CD4-positive, alpha-beta T cell (primary cell): Measurements from ENCODE around the gene CEP97. TPM values are rescaled to one million over a fixed set of nuclear protein-coding genes. Genes with fewer than 3 reads are reported as not detected.

ENCODE experiments used
- ATAC-seq: fragments of 200-7000 bp; cut with Tn5 transposase; one replicate; pipeline ENCODE4 v1.10.0; 2022; ENCODE audit warnings: mild to moderate bottlenecking; ENCODE audit not compliant: poor library complexity
- CTCF ChIA-PET: fragments of 350-600 bp; sonication (Branson Sonifier 250); formaldehyde crosslinking; loops from one replicate; lab custom pipeline; 2021; ENCODE audit warnings: antibody characterized with exemption, inconsistent platforms; lab: Charles Lee
- POLR2A ChIA-PET: fragments of 350-600 bp; sonication (Branson Sonifier 250); formaldehyde crosslinking; loops from one replicate; lab custom pipeline; 2021; ENCODE audit warnings: antibody characterized with exemption, inconsistent platforms; lab: Charles Lee
- DNase-seq, 14 experiments: peaks; one replicate each; pipeline ENCODE4 v3.0.0-alpha.2; 2013 to 2020; ENCODE audit warnings: mixed read lengths in 2 of 14
- H3K27ac ChIP-seq, 2 donors: one replicate each; pipeline versions ENCODE4 v1.5.1 to v1.7.0; 2013; ENCODE audit warnings: low read length in 2 of 2, low read depth in 1 of 2, mild to moderate bottlenecking in 1 of 2
- H3K27me3 ChIP-seq, 2 experiments: 1 replicate in 1 of 2; 2 replicates in 1 of 2; pipeline versions ENCODE4 v1.6.1 to v1.7.0; 2013; ENCODE audit warnings: low read length in 2 of 2, control low read depth in 1 of 2, mild to moderate bottlenecking in 1 of 2, moderate library complexity in 1 of 2; ENCODE audit not compliant: insufficient read depth in 2 of 2, control insufficient read depth in 1 of 2
- H3K36me3 ChIP-seq: one replicate; pipeline ENCODE4 v1.6.1; 2013; ENCODE audit warnings: low read length, control low read depth; ENCODE audit not compliant: insufficient read depth
- H3K4me1 ChIP-seq: one replicate; pipeline ENCODE4 v1.6.1; 2013; ENCODE audit warnings: low read length, control low read depth; ENCODE audit not compliant: insufficient read depth
- H3K4me3 ChIP-seq: one replicate; pipeline ENCODE4 v1.5.1; 2013; ENCODE audit warnings: mild to moderate bottlenecking, low read length, moderate library complexity
- H3K9me3 ChIP-seq, 2 experiments: 1 replicate in 1 of 2; 2 replicates in 1 of 2; pipeline versions ENCODE4 v1.6.1 to v1.7.0; 2013; ENCODE audit warnings: low read length in 2 of 2, mild to moderate bottlenecking in 2 of 2, control low read depth in 1 of 2, moderate library complexity in 1 of 2; ENCODE audit not compliant: control insufficient read depth in 1 of 2, insufficient read depth in 1 of 2
- H3K27ac Mint-ChIP-seq: one replicate; pipeline ENCODE4 v1.8.0; 2020; ENCODE audit warnings: mixed read lengths
- H3K27me3 Mint-ChIP-seq: one replicate; pipeline ENCODE4 v1.8.0; 2021; ENCODE audit warnings: mixed read lengths
- H3K36me3 Mint-ChIP-seq: one replicate; pipeline ENCODE4 v1.8.0; 2021; ENCODE audit warnings: low read depth, mixed read lengths
- H3K4me1 Mint-ChIP-seq: one replicate; pipeline ENCODE4 v1.8.0; 2021; ENCODE audit warnings: low read depth, mixed read lengths
- H3K4me3 Mint-ChIP-seq: one replicate; pipeline ENCODE4 v1.8.0; 2020; ENCODE audit warnings: mild to moderate bottlenecking, mixed read lengths
- H3K9me3 Mint-ChIP-seq: one replicate; pipeline ENCODE4 v1.8.0; 2020; ENCODE audit warnings: mixed read lengths
- CTCF ChIP-seq: fragments of 200-600 bp; IDR thresholded peaks from one replicate; pipeline ENCODE4 v1.8.0; 2022; ENCODE audit warnings: antibody characterized with exemption, mild to moderate bottlenecking
- intact Hi-C, 2 experiments: fragments of 100-400 bp; cut with DNase I in 1 of 2; cut with micrococcal nuclease in 1 of 2; formaldehyde crosslinking; loops; one replicate each; pipeline versions ENCODE4 v1.15.1 to v1.9.0; 2023 to 2025; cut with DNase I, micrococcal nuclease
- total RNA-seq, 174 experiments: library from RNA in 2 of 174; stranded (reverse) in 2 of 174; gene quantifications; one replicate each; pipeline ENCODE4 v1.2.3 and lab custom pipeline; 2021 to 2026

The CEP97 gene
- total RNA-seq, 2 experiments from 2014 or later: 6.3 to 6.6 TPM

- Mint-ChIP-seq H3K36me3 (peaks cover 54% of the 10 kb centered on the region), H3K27ac (peak overlapping the region; percentile 100), H3K9me3 (no peaks in the 10 kb centered on the region), H3K4me3 (peak overlapping the region; percentile 98), H3K27me3 (no peaks in the 10 kb centered on the region), H3K4me1 (peaks cover 78% of the 10 kb centered on the region)
- Histone ChIP-seq H3K36me3 (peaks cover 36% of the 10 kb centered on the region), H3K4me3 (no peak overlapping the region), H3K27ac (no peak overlapping the region), H3K4me1 (peaks cover 44% of the 10 kb centered on the region), H3K9me3 (no peaks in the 10 kb centered on the region), H3K27me3 (no peaks in the 10 kb centered on the region)
- DNase-seq (no peak), ATAC-seq (no peak)
- no peak for TF ChIP-seq CTCF
- CTCF ChIA-PET: interaction anchor here (1.8 kb wide), 1 partner anchor 22 kb away, joined by 6 read pairs; no protein-coding TSS in a partner anchor
- intact Hi-C loops: loop anchor here in 1 of 2 experiments (2.0 kb wide), 1 partner anchor 50 kb away; no protein-coding TSS in a partner anchor
- POLR2A ChIA-PET: interaction anchor here (1.1 kb wide), 1 partner anchor 207 kb away, joined by 4 read pairs; the partner anchor contains the start of gene PCNP
Measured at GRCh38 chr3:101781166-101781565, 56.8 kb downstream of the CEP97 start.

- no peak for TF ChIP-seq CTCF
- Histone ChIP-seq H3K9me3 (no peaks in the 10 kb centered on the region), H3K4me3 (peak overlapping the region; percentile 30), H3K27ac (peak overlapping the region; percentile 64 to 65), H3K27me3 (no peaks in the 10 kb centered on the region), H3K4me1 (peaks cover 32% of the 10 kb centered on the region), H3K36me3 (peaks cover 69% of the 10 kb centered on the region)
- POLR2A ChIA-PET: interaction anchor here (0.7 to 3.1 kb wide), 11 partner anchors 11 to 444 kb away, joined by 3 to 14 read pairs (median 7); partner anchors contain the start of genes CEP97, NFKBIZ and RPL24
- intact Hi-C loops: no loop called here
- DNase-seq (peak in 3 of 14 experiments; percentile 52 to 63 (median 54)), ATAC-seq (peak; percentile 89)
- no peaks in the 10 kb centered on the region for H3K9me3 Mint-ChIP-seq
- H3K27ac Mint-ChIP-seq: peak overlapping the region; percentile 92
- H3K27me3 Mint-ChIP-seq: no peaks in the 10 kb centered on the region
- peaks cover 72% of the 10 kb centered on the region for H3K4me1 Mint-ChIP-seq
- peaks cover 79% of the 10 kb centered on the region for H3K36me3 Mint-ChIP-seq
- peak overlapping the region; percentile 79 for H3K4me3 Mint-ChIP-seq
- CTCF ChIA-PET: interaction anchor here (1.1 to 1.5 kb wide), 4 partner anchors 10 to 60 kb away, joined by 3 to 6 read pairs (median 4); no protein-coding TSS in a partner anchor
Measured at GRCh38 chr3:101784855-101785613, 60.6 kb downstream of the CEP97 start.

- DNase-seq (no peak), ATAC-seq (no peak)
- TF ChIP-seq CTCF: no peak
- no peaks in the 10 kb centered on the region for H3K27me3 ChIP-seq
- no peak overlapping the region for H3K4me3 ChIP-seq
- ChIA-PET CTCF (interaction anchor here (2.5 kb wide), 1 partner anchor 11 kb away, joined by 9 read pairs; no protein-coding TSS in a partner anchor), POLR2A (interaction anchor here (1.9 kb wide), 1 partner anchor 13 kb away, joined by 7 read pairs; the partner anchor contains the start of gene NXPE3)
- Mint-ChIP-seq H3K4me3 (no peak overlapping the region), H3K4me1 (peaks cover 83% of the 10 kb centered on the region), H3K27ac (peak overlapping the region; percentile 47), H3K36me3 (peaks cover 97% of the 10 kb centered on the region), H3K9me3 (no peaks in the 10 kb centered on the region), H3K27me3 (no peaks in the 10 kb centered on the region)
- peaks cover 17% of the 10 kb centered on the region for H3K4me1 ChIP-seq
- peaks cover 68% of the 10 kb centered on the region for H3K36me3 ChIP-seq
- H3K27ac ChIP-seq: no peak overlapping the region
- H3K9me3 ChIP-seq: no peaks in the 10 kb centered on the region
- intact Hi-C loops: no loop called here
Measured at GRCh38 chr3:101791778-101792177, 67.4 kb downstream of the CEP97 start.
